Body of pancreas (tissue), 4 donors: ENCODE results near the gene SLC19A1. TPM values are rescaled to one million over a fixed set of nuclear protein-coding genes. Genes with fewer than 3 reads are reported as not detected.

Experiments used
- ATAC-seq: fragments of 150-250 bp; one replicate; pipeline ENCODE4 v1.9.1; 2016
- DNase-seq, 4 donors: peaks; one replicate each; pipeline ENCODE4 v3.0.0-alpha.2; 2019
- H3K27ac ChIP-seq, 4 donors: fragments of 200-600 bp; sonication (generic); 1 replicate in 3 of 4; 2 replicates in 1 of 4; pipeline versions ENCODE4 v1.5.1 to v1.6.1; 2016 to 2019; ENCODE audit warnings: mild to moderate bottlenecking in 1 of 4, mixed read lengths in 1 of 4, moderate library complexity in 1 of 4
- H3K27me3 ChIP-seq, 2 donors: fragments of 200-600 bp; sonication (generic); one replicate each; pipeline ENCODE4 v1.6.0; 2016; ENCODE audit warnings: mild to moderate bottlenecking in 1 of 2
- H3K36me3 ChIP-seq, 2 donors: fragments of 200-600 bp; sonication (generic); replicated peaks in 1 of 2; 2 replicates each; pipeline ENCODE4 v1.5.1; 2016; ENCODE audit warnings: low read depth in 2 of 2; ENCODE audit not compliant: insufficient read depth in 1 of 2
- H3K4me1 ChIP-seq: fragments of 200-600 bp; sonication (generic); one replicate; pipeline ENCODE4 v1.6.0; 2016
- H3K4me3 ChIP-seq, 2 donors: fragments of 200-600 bp; sonication (generic); 1 replicate in 1 of 2; 2 replicates in 1 of 2; pipeline ENCODE4 v1.5.1; 2016 to 2019
- H3K9me3 ChIP-seq, 3 donors: fragments of 200-600 bp; sonication (generic); 1 replicate in 2 of 3; 2 replicates in 1 of 3; pipeline ENCODE4 v1.5.1; 2016
- POLR2A ChIP-seq, 3 donors: fragments of 450-650 bp; IDR thresholded peaks; one replicate each; pipeline ENCODE4 v1.6.1; 2016; ENCODE audit warnings: antibody characterized with exemption in 3 of 3, mild to moderate bottlenecking in 2 of 3
- WGBS, 2 donors: methylation state at CpG; one replicate each; pipeline ENCODE4 v1.1.5; 2017; 5-methylcytosine and 5-hydroxymethylcytosine counted together
- intact Hi-C: fragments of 100-400 bp; cut with DNase I; formaldehyde crosslinking; loops from one replicate; pipeline ENCODE4 v1.15.1; 2023
- total RNA-seq, 2 donors: library from RNA; depleted of rRNA; stranded (reverse); fragments of >200 nt; gene quantifications; one replicate each; pipeline ENCODE4 v1.1.0, GENCODE V29; 2016
- TF ChIP-seq, protein P1 (sequence below), 7 experiments: fragments of 450-650 bp in 4 of 7; fragments of 200-600 bp in 3 of 7; sonication (generic) in 3 of 7; IDR thresholded peaks; one replicate each; pipeline ENCODE4 v1.5.1; 2016 to 2019; ENCODE audit warnings: antibody characterized with exemption in 7 of 7

SLC19A1 gene
- total RNA-seq, 2 donors from 2014 or later, result 2.6 to 7.0 TPM

DNA sequence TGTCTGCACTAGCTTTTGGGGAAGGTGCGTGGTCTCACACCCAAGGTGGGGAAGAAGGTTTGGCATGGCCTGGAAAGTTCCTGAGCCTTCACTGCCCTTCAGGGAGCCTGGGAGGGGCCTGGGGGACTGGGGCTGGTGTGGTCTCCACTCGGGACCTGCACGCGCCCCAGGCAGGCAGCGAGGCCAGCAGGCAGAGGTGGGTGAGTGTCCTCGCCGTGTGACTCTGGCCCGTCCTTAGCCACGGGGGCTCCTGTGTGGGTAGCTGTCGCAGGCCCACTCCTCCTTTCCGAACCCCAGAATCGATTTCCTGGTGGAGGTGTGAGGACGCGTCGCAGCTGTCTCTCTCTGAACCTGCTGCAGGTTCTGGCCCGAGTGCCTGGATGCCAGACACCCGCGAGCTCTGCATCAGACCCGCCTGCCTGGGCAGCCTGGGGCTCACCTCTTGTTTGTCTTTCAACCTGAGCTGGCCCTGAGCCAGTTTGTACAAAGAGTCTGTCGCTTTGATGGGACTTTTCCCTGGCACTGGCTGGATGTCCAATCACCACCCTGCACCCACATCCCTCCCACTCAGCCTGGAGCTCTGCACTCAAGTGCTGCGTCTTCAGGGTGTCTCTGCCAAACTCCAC lies 36.0 kb upstream of the SLC19A1 start:
- DNase-seq (peak in 3 of 4 donors; percentile 28 to 47 (median 34)), ATAC-seq (no peak)
- no peak overlapping the region for H3K4me3 ChIP-seq
- H3K36me3 ChIP-seq, result no peaks in the 10 kb centered on the region
- H3K9me3 ChIP-seq, result no peaks in the 10 kb centered on the region
- H3K27ac ChIP-seq, result no peak overlapping the region
- intact Hi-C loops, result no loop called here
- WGBS, 2 donors, result 6 to 52% methylated on average over 2 to 21 of the region's 21 CpGs
- H3K27me3 ChIP-seq, result peaks cover 0 to 5% of the 10 kb centered on the region in 2 donors
- H3K4me1 ChIP-seq, result no peaks in the 10 kb centered on the region
- TF ChIP-seq, protein P1, sequence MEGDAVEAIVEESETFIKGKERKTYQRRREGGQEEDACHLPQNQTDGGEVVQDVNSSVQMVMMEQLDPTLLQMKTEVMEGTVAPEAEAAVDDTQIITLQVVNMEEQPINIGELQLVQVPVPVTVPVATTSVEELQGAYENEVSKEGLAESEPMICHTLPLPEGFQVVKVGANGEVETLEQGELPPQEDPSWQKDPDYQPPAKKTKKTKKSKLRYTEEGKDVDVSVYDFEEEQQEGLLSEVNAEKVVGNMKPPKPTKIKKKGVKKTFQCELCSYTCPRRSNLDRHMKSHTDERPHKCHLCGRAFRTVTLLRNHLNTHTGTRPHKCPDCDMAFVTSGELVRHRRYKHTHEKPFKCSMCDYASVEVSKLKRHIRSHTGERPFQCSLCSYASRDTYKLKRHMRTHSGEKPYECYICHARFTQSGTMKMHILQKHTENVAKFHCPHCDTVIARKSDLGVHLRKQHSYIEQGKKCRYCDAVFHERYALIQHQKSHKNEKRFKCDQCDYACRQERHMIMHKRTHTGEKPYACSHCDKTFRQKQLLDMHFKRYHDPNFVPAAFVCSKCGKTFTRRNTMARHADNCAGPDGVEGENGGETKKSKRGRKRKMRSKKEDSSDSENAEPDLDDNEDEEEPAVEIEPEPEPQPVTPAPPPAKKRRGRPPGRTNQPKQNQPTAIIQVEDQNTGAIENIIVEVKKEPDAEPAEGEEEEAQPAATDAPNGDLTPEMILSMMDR (IDR thresholded peaks at IDR 0.05), result no peak
- TF ChIP-seq POLR2A (IDR thresholded peaks at IDR 0.05), result no peak

DNA sequence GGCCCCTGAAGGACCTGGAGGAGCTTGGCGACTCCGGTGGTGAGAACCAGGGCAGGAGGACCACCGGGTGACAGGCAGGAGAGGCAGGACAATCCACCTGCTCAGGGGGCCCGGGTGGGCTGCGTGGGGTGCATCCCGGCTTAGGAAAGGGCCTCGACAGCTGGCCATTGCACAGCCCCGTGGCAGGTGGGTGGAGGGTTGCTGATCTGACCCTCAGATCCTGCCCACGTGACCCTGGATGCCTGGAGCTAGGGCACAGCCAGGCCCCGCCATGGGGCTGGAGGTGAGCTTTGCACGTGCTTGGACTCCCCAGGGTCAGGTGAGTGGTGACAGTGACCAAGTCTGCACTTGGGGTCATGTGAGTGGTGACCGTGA lies 35.5 kb upstream of the SLC19A1 start:
- TF ChIP-seq, protein P1 (IDR thresholded peaks at IDR 0.05), result no peak
- no peak for TF ChIP-seq POLR2A (IDR thresholded peaks at IDR 0.05)
- H3K4me1 ChIP-seq, result no peaks in the 10 kb centered on the region
- no peaks in the 10 kb centered on the region for H3K9me3 ChIP-seq
- H3K27ac ChIP-seq, result no peak overlapping the region
- ATAC-seq (no peak), DNase-seq (no peak)
- WGBS, 2 donors, result 47 to 64% methylated on average over 5 to 11 of the region's 12 CpGs
- no peaks in the 10 kb centered on the region for H3K36me3 ChIP-seq
- peaks cover 0 to 5% of the 10 kb centered on the region in 2 donors for H3K27me3 ChIP-seq
- intact Hi-C loops, result no loop called here
- H3K4me3 ChIP-seq, result no peak overlapping the region

DNA sequence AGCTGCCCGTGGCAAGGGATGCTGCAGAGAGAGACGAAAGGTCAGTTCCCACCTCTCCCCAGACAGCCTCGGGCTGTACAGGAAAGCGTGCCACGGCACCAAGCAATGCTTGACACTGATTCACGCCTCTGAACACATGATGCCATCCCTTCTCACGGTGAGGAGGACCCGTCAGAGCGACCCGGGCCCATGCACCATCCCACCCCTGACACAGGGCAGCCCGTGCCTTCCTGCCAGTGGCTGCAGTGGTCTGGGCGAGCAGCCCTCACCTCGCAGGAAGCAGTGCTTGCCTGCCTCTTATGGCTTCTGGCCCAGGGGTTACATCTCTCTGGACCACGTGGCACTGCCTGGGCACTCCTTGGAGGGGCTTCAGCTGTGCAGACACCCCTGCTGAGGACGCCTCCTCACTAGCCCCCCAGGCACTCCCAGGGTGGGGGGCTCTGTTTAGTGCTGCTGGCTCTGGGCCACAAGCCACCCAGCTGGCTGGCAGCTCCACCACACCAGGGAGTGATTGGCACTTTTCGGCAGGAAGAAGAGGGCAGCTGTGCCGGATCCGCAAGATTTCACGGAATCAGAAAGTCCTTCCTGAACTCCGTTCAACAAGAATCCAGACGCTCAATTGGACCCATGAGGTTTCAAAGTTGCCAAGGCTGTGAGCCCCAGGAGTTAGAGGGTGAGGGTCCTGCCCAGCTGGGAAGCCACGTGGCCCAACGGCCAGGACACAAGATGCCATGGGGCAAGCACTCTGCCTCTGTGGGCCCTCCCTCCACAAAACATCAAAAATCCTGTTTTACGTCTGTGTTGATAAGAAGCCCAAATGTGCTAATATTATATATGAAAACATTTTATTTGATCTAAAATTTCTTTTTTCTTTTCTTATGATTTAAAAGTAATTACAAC lies 34.8 kb upstream of the SLC19A1 start:
- Histone ChIP-seq H3K27me3 (peaks cover 0 to 5% of the 10 kb centered on the region in 2 donors), H3K4me3 (no peak overlapping the region), H3K27ac (no peak overlapping the region), H3K9me3 (no peaks in the 10 kb centered on the region), H3K36me3 (no peaks in the 10 kb centered on the region), H3K4me1 (no peaks in the 10 kb centered on the region)
- WGBS, 2 donors, result 63 to 65% methylated on average over 8 to 24 of the region's 24 CpGs
- no peak for TF ChIP-seq POLR2A (IDR thresholded peaks at IDR 0.05)
- TF ChIP-seq, protein P1 (IDR thresholded peaks at IDR 0.05), result no peak
- ATAC-seq (no peak), DNase-seq (no peak)
- intact Hi-C loops, result no loop called here

DNA sequence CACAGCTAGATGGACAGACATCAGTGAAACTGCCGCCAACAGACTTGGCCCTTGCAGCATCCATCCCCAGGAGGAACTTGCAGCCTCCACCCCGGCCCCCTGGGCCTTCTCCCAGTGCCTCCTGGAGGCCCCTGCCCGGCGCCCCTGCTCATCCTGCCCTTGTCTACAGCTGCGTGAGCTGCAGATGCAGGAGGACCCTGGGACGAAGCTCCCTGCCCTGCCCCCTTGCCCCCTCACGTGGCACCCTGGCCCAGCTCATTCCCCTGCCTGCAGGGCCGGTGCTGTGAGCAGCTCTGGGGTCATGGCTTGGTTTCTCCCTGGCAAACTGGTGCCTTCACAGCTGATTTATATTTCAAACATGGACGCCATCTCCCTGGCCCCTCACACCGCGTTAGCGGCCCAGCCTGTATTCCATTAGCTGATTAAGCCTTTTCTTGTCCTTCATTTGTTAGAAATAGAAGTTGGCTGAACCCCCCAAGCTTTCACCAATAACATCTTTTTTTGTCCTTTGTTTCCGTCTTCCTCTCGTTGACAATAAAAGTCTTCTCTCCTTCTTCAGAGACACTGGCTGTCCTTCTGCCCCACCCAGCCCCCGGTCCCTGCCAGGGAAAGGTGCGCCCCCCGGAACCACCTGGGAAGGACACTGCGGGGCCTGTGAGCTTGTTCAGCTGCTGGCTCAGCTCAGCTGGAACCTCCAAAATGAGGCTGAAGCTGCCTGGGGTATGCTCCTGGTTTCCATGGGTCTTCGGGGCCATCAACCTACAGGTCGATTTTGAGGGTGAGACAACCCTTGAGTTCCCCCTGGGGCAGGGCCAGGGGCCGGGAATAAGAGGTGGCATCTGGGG lies 34.0 kb upstream of the SLC19A1 start:
- TF ChIP-seq POLR2A (IDR thresholded peaks at IDR 0.05), result no peak
- TF ChIP-seq, protein P1 (IDR thresholded peaks at IDR 0.05), result no peak
- Histone ChIP-seq H3K27ac (no peak overlapping the region), H3K36me3 (no peaks in the 10 kb centered on the region), H3K4me3 (no peak overlapping the region), H3K9me3 (no peaks in the 10 kb centered on the region), H3K4me1 (no peaks in the 10 kb centered on the region), H3K27me3 (peaks cover 0 to 5% of the 10 kb centered on the region in 2 donors)
- DNase-seq (no peak), ATAC-seq (no peak)
- WGBS, 2 donors, result 53% methylated on average over 15 to 19 of the region's 21 CpGs
- intact Hi-C loops, result no loop called here
